CD4-positive, alpha-beta T cell (primary cell): ENCODE results near the gene EXD3. TPM values are rescaled to one million over a fixed set of nuclear protein-coding genes. Genes with fewer than 3 reads are reported as not detected.

Source experiments
- ATAC-seq: fragments of 200-7000 bp; cut with Tn5 transposase; one replicate; pipeline ENCODE4 v1.10.0; 2022; ENCODE audit warnings: mild to moderate bottlenecking; ENCODE audit not compliant: poor library complexity
- CTCF ChIA-PET: fragments of 350-600 bp; sonication (Branson Sonifier 250); formaldehyde crosslinking; loops from one replicate; lab custom pipeline; 2021; ENCODE audit warnings: antibody characterized with exemption, inconsistent platforms; lab: Charles Lee
- POLR2A ChIA-PET: fragments of 350-600 bp; sonication (Branson Sonifier 250); formaldehyde crosslinking; loops from one replicate; lab custom pipeline; 2021; ENCODE audit warnings: antibody characterized with exemption, inconsistent platforms; lab: Charles Lee
- DNase-seq, 14 experiments: peaks; one replicate each; pipeline ENCODE4 v3.0.0-alpha.2; 2013 to 2020; ENCODE audit warnings: mixed read lengths in 2 of 14
- H3K27ac ChIP-seq, 2 donors: one replicate each; pipeline versions ENCODE4 v1.5.1 to v1.7.0; 2013; ENCODE audit warnings: low read length in 2 of 2, low read depth in 1 of 2, mild to moderate bottlenecking in 1 of 2
- H3K27me3 ChIP-seq, 2 experiments: 1 replicate in 1 of 2; 2 replicates in 1 of 2; pipeline versions ENCODE4 v1.6.1 to v1.7.0; 2013; ENCODE audit warnings: low read length in 2 of 2, control low read depth in 1 of 2, mild to moderate bottlenecking in 1 of 2, moderate library complexity in 1 of 2; ENCODE audit not compliant: insufficient read depth in 2 of 2, control insufficient read depth in 1 of 2
- H3K36me3 ChIP-seq: one replicate; pipeline ENCODE4 v1.6.1; 2013; ENCODE audit warnings: low read length, control low read depth; ENCODE audit not compliant: insufficient read depth
- H3K4me1 ChIP-seq: one replicate; pipeline ENCODE4 v1.6.1; 2013; ENCODE audit warnings: low read length, control low read depth; ENCODE audit not compliant: insufficient read depth
- H3K4me3 ChIP-seq: one replicate; pipeline ENCODE4 v1.5.1; 2013; ENCODE audit warnings: mild to moderate bottlenecking, low read length, moderate library complexity
- H3K9me3 ChIP-seq, 2 experiments: 1 replicate in 1 of 2; 2 replicates in 1 of 2; pipeline versions ENCODE4 v1.6.1 to v1.7.0; 2013; ENCODE audit warnings: low read length in 2 of 2, mild to moderate bottlenecking in 2 of 2, control low read depth in 1 of 2, moderate library complexity in 1 of 2; ENCODE audit not compliant: control insufficient read depth in 1 of 2, insufficient read depth in 1 of 2
- H3K27ac Mint-ChIP-seq: one replicate; pipeline ENCODE4 v1.8.0; 2020; ENCODE audit warnings: mixed read lengths
- H3K27me3 Mint-ChIP-seq: one replicate; pipeline ENCODE4 v1.8.0; 2021; ENCODE audit warnings: mixed read lengths
- H3K36me3 Mint-ChIP-seq: one replicate; pipeline ENCODE4 v1.8.0; 2021; ENCODE audit warnings: low read depth, mixed read lengths
- H3K4me1 Mint-ChIP-seq: one replicate; pipeline ENCODE4 v1.8.0; 2021; ENCODE audit warnings: low read depth, mixed read lengths
- H3K4me3 Mint-ChIP-seq: one replicate; pipeline ENCODE4 v1.8.0; 2020; ENCODE audit warnings: mild to moderate bottlenecking, mixed read lengths
- H3K9me3 Mint-ChIP-seq: one replicate; pipeline ENCODE4 v1.8.0; 2020; ENCODE audit warnings: mixed read lengths
- CTCF ChIP-seq: fragments of 200-600 bp; IDR thresholded peaks from one replicate; pipeline ENCODE4 v1.8.0; 2022; ENCODE audit warnings: antibody characterized with exemption, mild to moderate bottlenecking
- intact Hi-C, 2 experiments: fragments of 100-400 bp; cut with DNase I in 1 of 2; cut with micrococcal nuclease in 1 of 2; formaldehyde crosslinking; loops; one replicate each; pipeline versions ENCODE4 v1.15.1 to v1.9.0; 2023 to 2025; cut with DNase I, micrococcal nuclease
- total RNA-seq, 174 experiments: library from RNA in 2 of 174; stranded (reverse) in 2 of 174; gene quantifications; one replicate each; pipeline ENCODE4 v1.2.3 and lab custom pipeline; 2021 to 2026

Gene EXD3
- total RNA-seq, 2 experiments from 2014 or later = 14.9 to 16.9 TPM

GRCh38 chr9:137350696-137351584, 72.0 kb downstream of the EXD3 start:
- H3K36me3 Mint-ChIP-seq = peaks cover 4% of the 10 kb centered on the region
- CTCF ChIA-PET = no interaction called here
- no peak overlapping the region for H3K4me3 Mint-ChIP-seq
- H3K36me3 ChIP-seq = no peaks in the 10 kb centered on the region
- H3K27me3 ChIP-seq = no peaks in the 10 kb centered on the region
- no peaks in the 10 kb centered on the region for H3K4me1 Mint-ChIP-seq
- TF ChIP-seq CTCF = no peak
- no peaks in the 10 kb centered on the region for H3K27me3 Mint-ChIP-seq
- peaks cover 0 to 69% of the 10 kb centered on the region in 2 experiments for H3K9me3 ChIP-seq
- no peaks in the 10 kb centered on the region for H3K4me1 ChIP-seq
- intact Hi-C loops = no loop called here
- H3K9me3 Mint-ChIP-seq = no peaks in the 10 kb centered on the region
- ATAC-seq = no peak
- POLR2A ChIA-PET = no interaction called here
- DNase-seq = peak in 1 of 14 experiments; percentile 7
- H3K4me3 ChIP-seq = no peak overlapping the region
- H3K27ac ChIP-seq = no peak overlapping the region
- H3K27ac Mint-ChIP-seq = no peak overlapping the region

- intact Hi-C loops = no loop called here
- no peaks in the 10 kb centered on the region for H3K4me1 Mint-ChIP-seq
- CTCF ChIA-PET = no interaction called here
- H3K36me3 Mint-ChIP-seq = peaks cover 8% of the 10 kb centered on the region
- no peaks in the 10 kb centered on the region for H3K9me3 Mint-ChIP-seq
- H3K36me3 ChIP-seq = no peaks in the 10 kb centered on the region
- no peak for DNase-seq
- H3K4me1 ChIP-seq = no peaks in the 10 kb centered on the region
- POLR2A ChIA-PET = no interaction called here
- no peak overlapping the region for H3K4me3 Mint-ChIP-seq
- H3K27ac Mint-ChIP-seq = no peak overlapping the region
- peaks cover 0 to 55% of the 10 kb centered on the region in 2 experiments for H3K9me3 ChIP-seq
- H3K4me3 ChIP-seq = no peak overlapping the region
- ATAC-seq = no peak
- TF ChIP-seq CTCF = no peak
- H3K27ac ChIP-seq = no peak overlapping the region
- no peaks in the 10 kb centered on the region for H3K27me3 ChIP-seq
- H3K27me3 Mint-ChIP-seq = no peaks in the 10 kb centered on the region
These were observed 73.4 kb downstream of the EXD3 start for GRCh38 chr9:137349471-137350033.

- POLR2A ChIA-PET = no interaction called here
- Histone ChIP-seq H3K36me3 (no peaks in the 10 kb centered on the region), H3K27ac (no peak overlapping the region), H3K27me3 (no peaks in the 10 kb centered on the region), H3K4me1 (no peaks in the 10 kb centered on the region), H3K9me3 (peaks cover 0 to 49% of the 10 kb centered on the region in 2 experiments), H3K4me3 (no peak overlapping the region)
- Mint-ChIP-seq H3K27ac (no peak overlapping the region), H3K36me3 (peaks cover 8% of the 10 kb centered on the region), H3K4me1 (no peaks in the 10 kb centered on the region), H3K27me3 (no peaks in the 10 kb centered on the region), H3K4me3 (no peak overlapping the region), H3K9me3 (no peaks in the 10 kb centered on the region)
- ATAC-seq (no peak), DNase-seq (peak in 1 of 14 experiments; percentile 15)
- no peak for TF ChIP-seq CTCF
- intact Hi-C loops = no loop called here
- CTCF ChIA-PET = no interaction called here
These were observed 74.0 kb downstream of the EXD3 start for GRCh38 chr9:137348769-137349470.
